Peyer's patch (tissue), 4 donors: ENCODE results near the gene BRMS1. TPM values are rescaled to one million over a fixed set of nuclear protein-coding genes. Genes with fewer than 3 reads are reported as not detected.

ENCODE experiments used
- DNase-seq, 3 donors: peaks; one replicate each; pipeline ENCODE4 v3.0.0-alpha.2; 2017 to 2019
- H3K27ac ChIP-seq, 4 donors: fragments of 200-600 bp; sonication (generic); one replicate each; pipeline ENCODE4 v1.5.1; 2016 to 2019
- H3K27me3 ChIP-seq, 2 donors: fragments of 200-600 bp; sonication (generic); one replicate each; pipeline ENCODE4 v1.5.1; 2019
- H3K36me3 ChIP-seq, 3 donors: fragments of 200-600 bp; sonication (generic); one replicate each; pipeline ENCODE4 v1.5.1; 2016 to 2019
- H3K4me1 ChIP-seq, 4 donors: fragments of 200-600 bp; sonication (generic); one replicate each; pipeline ENCODE4 v1.5.1; 2016 to 2019
- H3K4me3 ChIP-seq, 4 donors: fragments of 200-600 bp; sonication (generic); 1 replicate in 3 of 4; 2 replicates in 1 of 4; pipeline ENCODE4 v1.5.1; 2016 to 2019; ENCODE audit warnings: mild to moderate bottlenecking in 1 of 4
- H3K9me3 ChIP-seq, 4 donors: fragments of 200-600 bp; sonication (generic); one replicate each; pipeline ENCODE4 v1.5.1; 2016 to 2019; ENCODE audit warnings: mild to moderate bottlenecking in 1 of 4
- POLR2A ChIP-seq, 2 donors: fragments of 450-650 bp; IDR thresholded peaks; one replicate each; pipeline ENCODE4 v1.5.1; 2017; ENCODE audit warnings: antibody characterized with exemption in 2 of 2, mild to moderate bottlenecking in 2 of 2, moderate library complexity in 2 of 2
- total RNA-seq, 4 donors: library from RNA; depleted of rRNA; stranded (reverse); fragments of >200 nt; gene quantifications; one replicate each; pipeline ENCODE4 v1.1.0, GENCODE V29; 2016
- TF ChIP-seq, protein P1 (sequence below), 6 experiments: fragments of 450-650 bp in 4 of 6; fragments of 200-600 bp in 2 of 6; sonication (generic) in 1 of 6; IDR thresholded peaks; one replicate each; pipeline ENCODE4 v1.5.1; 2017 to 2019; ENCODE audit warnings: antibody characterized with exemption in 6 of 6, mild to moderate bottlenecking in 3 of 6, moderate library complexity in 1 of 6

BRMS1 gene
- total RNA-seq, 4 donors from 2014 or later, result 36.9 to 63.5 (median 50.3) TPM

DNA sequence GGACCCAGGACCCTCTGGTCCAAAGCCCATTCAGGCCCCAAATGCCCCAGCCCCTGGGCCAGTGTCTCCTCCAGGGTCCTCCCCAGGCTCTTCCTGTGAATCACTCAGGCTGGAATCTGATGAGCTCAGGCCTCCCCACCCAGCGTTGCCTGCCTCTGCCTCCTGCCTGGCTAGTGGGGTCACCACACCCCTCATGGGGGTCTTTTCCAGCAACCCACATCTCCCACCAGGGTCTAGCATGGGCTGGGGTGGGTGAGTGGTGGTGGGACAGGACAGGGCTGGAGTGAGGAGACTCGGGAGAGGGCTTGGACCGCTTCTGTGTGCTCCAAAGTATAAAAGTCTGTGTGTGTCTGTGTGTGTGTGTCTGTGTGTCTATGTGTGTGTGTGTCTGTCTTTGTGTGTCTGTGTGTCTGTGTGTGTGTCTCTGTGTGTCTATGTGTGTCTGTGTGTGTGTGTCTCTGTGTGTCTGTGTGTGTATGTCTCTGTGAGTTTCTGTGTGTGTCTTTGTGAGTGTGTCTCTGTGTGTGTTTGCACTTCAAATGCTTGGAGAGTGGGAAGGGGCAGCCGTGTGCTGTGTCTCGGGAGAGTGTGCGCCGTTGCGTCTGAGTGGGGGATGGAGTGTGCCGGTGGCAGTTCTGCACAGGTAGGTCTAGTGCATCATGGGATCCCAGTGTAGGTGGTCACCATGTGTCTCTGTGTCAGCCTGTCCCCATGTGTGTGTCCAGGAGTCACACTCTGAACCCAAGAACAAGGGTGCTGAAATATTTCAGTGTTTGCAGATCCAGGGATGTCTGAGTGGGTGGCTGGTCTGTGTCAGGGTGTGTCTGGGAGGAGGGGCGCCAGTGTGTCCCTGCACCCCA lies 17.5 kb downstream of the BRMS1 start:
- DNase-seq, result no peak
- Histone ChIP-seq H3K27ac (peak overlapping the region; percentile 46 to 59 (median 54)), H3K27me3 (no peaks in the 10 kb centered on the region), H3K4me3 (no peak overlapping the region), H3K36me3 (peaks cover 0 to 8% (median 0%) of the 10 kb centered on the region in 3 donors), H3K9me3 (no peaks in the 10 kb centered on the region), H3K4me1 (peaks cover 0 to 27% (median 2%) of the 10 kb centered on the region in 4 donors)
- no peak for TF ChIP-seq POLR2A (IDR thresholded peaks at IDR 0.05)
- TF ChIP-seq, protein P1, sequence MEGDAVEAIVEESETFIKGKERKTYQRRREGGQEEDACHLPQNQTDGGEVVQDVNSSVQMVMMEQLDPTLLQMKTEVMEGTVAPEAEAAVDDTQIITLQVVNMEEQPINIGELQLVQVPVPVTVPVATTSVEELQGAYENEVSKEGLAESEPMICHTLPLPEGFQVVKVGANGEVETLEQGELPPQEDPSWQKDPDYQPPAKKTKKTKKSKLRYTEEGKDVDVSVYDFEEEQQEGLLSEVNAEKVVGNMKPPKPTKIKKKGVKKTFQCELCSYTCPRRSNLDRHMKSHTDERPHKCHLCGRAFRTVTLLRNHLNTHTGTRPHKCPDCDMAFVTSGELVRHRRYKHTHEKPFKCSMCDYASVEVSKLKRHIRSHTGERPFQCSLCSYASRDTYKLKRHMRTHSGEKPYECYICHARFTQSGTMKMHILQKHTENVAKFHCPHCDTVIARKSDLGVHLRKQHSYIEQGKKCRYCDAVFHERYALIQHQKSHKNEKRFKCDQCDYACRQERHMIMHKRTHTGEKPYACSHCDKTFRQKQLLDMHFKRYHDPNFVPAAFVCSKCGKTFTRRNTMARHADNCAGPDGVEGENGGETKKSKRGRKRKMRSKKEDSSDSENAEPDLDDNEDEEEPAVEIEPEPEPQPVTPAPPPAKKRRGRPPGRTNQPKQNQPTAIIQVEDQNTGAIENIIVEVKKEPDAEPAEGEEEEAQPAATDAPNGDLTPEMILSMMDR (IDR thresholded peaks at IDR 0.05), result no peak

DNA sequence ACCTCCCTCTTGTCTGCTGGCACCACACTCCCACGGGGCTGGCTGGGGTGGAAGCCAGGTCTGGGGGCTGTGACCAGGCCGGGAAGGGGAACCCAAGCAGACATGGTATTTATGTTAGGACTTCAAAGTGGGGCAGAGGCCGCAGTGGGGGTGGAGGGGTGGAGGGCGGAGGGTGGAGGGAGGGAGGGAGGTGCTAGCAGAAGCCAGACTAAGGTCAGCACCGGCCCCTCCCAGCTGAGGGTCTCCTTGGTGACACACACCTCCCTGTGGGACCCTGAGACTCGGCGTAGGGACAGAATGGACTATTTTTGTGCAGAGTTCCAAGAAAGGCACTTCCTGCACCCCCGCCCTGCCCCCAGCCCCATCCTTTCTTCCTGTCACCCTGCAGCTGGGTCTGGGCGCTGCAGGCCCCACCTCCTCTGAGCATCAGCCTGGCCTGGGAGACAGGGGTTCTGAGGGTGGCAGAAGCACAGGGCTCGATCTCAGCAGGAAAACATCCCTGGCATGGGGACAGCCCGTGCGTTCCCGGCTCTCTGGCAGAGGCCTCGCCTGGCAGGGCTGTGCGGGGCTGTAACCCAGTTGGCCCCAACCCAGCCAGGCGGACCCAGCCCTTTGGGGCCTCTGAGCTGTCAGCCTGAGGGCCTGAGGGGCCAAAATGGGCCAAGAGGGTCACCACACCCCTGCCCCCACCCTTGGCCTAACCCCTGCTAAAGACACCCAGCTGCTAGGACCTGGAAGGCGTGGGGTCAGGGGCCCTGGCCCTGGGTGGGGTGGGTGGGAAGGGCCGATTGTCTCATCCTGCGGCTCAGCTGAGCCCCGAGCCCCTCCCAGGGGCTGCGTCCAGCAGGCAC lies 18.4 kb downstream of the BRMS1 start:
- H3K27ac ChIP-seq, result peak overlapping the region; percentile 33 to 59 (median 54)
- no peaks in the 10 kb centered on the region for H3K36me3 ChIP-seq
- TF ChIP-seq, protein P1 (IDR thresholded peaks at IDR 0.05), result no peak
- TF ChIP-seq POLR2A (IDR thresholded peaks at IDR 0.05), result no peak
- peaks cover 0 to 27% (median 2%) of the 10 kb centered on the region in 4 donors for H3K4me1 ChIP-seq
- H3K9me3 ChIP-seq, result no peaks in the 10 kb centered on the region
- no peak overlapping the region for H3K4me3 ChIP-seq
- no peak for DNase-seq
- no peaks in the 10 kb centered on the region for H3K27me3 ChIP-seq

DNA sequence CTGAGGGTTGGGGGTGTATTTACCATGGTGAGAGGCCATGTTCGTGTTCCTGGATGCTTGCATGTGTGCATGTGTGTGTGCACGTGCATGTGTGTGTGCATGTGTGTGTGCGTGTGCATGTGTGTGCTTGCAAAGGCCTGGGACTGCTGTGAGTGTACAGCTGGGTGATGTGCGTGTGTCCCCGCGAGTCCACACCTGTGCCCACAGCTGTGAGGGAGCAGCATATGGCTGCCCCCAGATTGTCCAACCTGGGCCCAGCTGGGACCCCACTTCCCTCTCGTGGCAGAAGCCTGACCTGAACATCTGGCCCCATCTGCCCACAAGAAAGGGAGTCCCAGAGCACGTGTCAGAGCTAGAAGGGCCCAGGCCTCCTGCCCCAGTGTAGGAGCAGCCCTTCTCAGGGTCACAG lies 19.6 kb downstream of the BRMS1 start:
- Histone ChIP-seq H3K36me3 (no peaks in the 10 kb centered on the region), H3K27ac (peak overlapping the region in 1 of 4 donors; percentile 33), H3K9me3 (no peaks in the 10 kb centered on the region), H3K27me3 (no peaks in the 10 kb centered on the region), H3K4me3 (no peak overlapping the region), H3K4me1 (peaks cover 0 to 27% (median 2%) of the 10 kb centered on the region in 4 donors)
- no peak for DNase-seq
- TF ChIP-seq, protein P1 (IDR thresholded peaks at IDR 0.05), result no peak
- no peak for TF ChIP-seq POLR2A (IDR thresholded peaks at IDR 0.05)

DNA sequence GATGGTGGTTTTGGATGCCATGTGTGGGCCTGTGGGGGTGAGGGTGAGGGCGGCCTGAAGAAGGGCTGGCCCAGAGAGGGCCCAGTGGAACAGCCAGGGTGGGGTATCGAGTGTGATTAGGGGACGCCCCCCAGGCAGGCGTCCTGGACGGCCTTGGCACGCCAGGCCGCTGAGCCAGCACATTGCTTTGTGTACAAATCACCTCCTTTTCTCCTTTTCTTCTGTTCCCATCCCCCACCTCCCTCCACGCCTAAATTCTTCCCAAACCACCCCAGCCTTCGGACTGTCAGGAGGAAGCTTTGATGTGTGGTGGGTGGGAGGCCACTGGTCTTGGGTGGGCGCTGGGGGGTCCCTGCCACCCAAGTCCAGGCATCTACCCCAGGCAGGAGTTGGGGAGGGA lies 20.2 kb downstream of the BRMS1 start:
- no peaks in the 10 kb centered on the region for H3K27me3 ChIP-seq
- H3K9me3 ChIP-seq, result no peaks in the 10 kb centered on the region
- H3K4me1 ChIP-seq, result peaks cover 0 to 27% (median 2%) of the 10 kb centered on the region in 4 donors
- no peak overlapping the region for H3K4me3 ChIP-seq
- no peak overlapping the region for H3K27ac ChIP-seq
- H3K36me3 ChIP-seq, result no peaks in the 10 kb centered on the region
- no peak for DNase-seq
- TF ChIP-seq, protein P1 (IDR thresholded peaks at IDR 0.05), result no peak
- TF ChIP-seq POLR2A (IDR thresholded peaks at IDR 0.05), result no peak

DNA sequence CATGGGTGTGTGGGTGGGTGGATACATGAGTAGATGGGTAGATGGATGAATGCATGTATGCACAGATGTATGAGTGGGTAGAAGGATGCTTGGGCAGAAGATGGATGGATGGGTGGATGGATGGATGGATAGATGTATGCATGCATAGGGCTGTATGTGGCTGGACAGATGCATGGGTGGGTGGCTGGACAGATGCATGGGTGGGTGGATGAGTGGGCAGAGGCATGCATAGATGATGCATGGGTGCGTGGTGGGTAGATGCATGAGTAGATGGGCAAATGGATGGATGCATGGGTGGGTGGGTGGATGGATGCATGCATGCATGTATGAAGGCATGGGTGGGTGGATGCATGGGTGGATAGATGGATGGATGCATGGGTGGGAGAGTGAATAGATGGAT lies 21.2 kb downstream of the BRMS1 start:
- H3K27ac ChIP-seq, result no peak overlapping the region
- no peaks in the 10 kb centered on the region for H3K27me3 ChIP-seq
- peaks cover 2 to 33% (median 4%) of the 10 kb centered on the region in 4 donors for H3K4me1 ChIP-seq
- TF ChIP-seq POLR2A (IDR thresholded peaks at IDR 0.05), result no peak
- TF ChIP-seq, protein P1 (IDR thresholded peaks at IDR 0.05), result no peak
- H3K36me3 ChIP-seq, result no peaks in the 10 kb centered on the region
- no peak for DNase-seq
- no peak overlapping the region for H3K4me3 ChIP-seq
- no peaks in the 10 kb centered on the region for H3K9me3 ChIP-seq
